HG03575 (cell line): ENCODE data around the gene LRRC74A.
"Not testable (repeated sequence)": the region's sequence is repeated elsewhere in the genome, so short reads cannot be mapped to it uniquely, and the experiment has no call there.

Source experiments
- ATAC-seq: cut with Tn5 transposase; IDR thresholded peaks from one replicate; pipeline ENCODE4 v1.9.1; 2021; ENCODE audit not compliant: unreplicated experiment, insufficient number of reproducible peaks, low FRiP score; ENCODE audit errors: extremely low read depth

Gene LRRC74A

GRCh38 chr14:76914533-76915081, 88.4 kb downstream of the LRRC74A start:
- not testable (repeated sequence) for ATAC-seq

- no peak for ATAC-seq
These were observed 90.0 kb downstream of the LRRC74A start for GRCh38 chr14:76916040-76916715.

DNA sequence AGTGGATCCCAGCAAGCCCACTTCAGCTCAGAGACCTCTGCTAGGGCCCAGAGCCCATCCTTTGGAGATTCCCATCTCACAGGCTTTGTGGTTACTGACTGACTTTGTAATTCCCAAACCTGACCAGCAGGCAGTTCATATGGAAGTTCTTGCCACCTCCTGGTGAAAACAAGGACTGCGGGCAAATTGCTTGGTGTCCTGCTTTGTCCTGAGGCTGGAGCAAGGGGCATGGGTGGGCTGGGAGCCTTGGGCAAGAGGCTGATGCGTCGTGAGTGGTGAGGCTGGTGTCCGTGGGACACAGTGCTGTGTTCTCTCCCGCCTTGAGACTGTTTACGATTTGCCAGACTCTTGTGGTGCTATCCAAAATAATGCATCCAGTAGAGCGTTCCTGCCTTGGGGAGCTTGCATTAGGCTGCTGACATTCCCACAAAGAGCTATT, 91.0 kb downstream of the LRRC74A start:
- no peak for ATAC-seq

- ATAC-seq, result no peak
These were observed 91.6 kb downstream of the LRRC74A start for GRCh38 chr14:76917745-76918255.

DNA sequence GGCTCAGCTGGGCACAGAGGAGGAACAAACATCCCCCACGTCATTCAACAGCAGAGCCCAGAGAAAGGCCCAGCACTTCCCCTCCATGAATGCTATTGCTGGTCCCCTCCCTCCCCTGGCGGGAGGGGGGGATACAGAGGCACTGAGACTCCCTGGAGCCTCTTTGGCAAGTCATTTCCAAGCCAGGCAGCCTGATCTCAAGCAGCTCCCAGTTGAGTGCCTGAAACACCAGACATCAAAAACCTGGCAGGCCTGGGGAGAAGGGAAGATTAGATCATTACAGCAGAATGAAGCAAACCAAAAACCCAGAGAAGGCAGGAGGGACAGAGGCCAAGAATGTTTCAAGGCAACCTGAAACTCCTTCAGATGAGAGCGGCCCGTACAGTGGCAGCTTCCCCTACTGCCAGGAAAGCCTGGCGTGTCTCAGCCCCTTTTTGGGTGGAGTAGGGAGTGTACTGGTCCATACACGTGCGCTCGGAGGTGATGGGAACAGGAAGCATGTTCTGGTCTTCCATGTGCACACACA, 92.1 kb downstream of the LRRC74A start:
- no peak for ATAC-seq

DNA sequence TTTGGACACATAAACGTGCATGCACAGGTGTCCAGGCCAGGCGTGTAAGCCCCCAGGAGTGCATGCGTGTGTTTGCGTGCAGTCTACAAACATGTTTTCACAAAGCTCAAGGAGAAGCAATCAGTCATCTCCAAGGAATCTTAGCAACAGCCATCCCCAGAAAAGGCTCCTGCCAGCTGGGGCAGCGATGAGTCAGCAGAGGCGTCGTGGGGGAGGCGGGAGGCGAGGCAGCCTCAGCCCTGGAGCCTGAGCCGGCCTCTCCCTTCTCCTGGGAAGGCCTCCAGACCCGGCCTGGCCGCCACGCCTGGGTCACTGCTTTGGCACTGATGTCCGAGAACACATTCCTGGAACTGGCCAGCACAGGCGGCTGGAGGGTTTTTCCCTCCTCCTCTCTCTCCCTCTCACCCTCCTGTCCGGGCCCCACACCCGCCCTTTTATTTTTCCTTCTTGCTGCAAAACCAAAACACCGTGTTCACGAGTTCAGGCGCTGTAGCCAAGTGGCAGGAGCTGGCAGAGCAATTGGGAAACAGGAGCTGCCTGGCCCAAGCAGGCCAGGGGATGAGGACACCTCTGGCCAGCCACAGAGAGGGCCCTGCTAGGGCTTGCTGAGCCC, 92.7 kb downstream of the LRRC74A start:
- no peak for ATAC-seq
